ENCODE data around the gene BEAN1.
"Not testable (repeated sequence)": the region's sequence is repeated elsewhere in the genome, so short reads cannot be mapped to it uniquely, and the experiment has no call there.

DNA sequence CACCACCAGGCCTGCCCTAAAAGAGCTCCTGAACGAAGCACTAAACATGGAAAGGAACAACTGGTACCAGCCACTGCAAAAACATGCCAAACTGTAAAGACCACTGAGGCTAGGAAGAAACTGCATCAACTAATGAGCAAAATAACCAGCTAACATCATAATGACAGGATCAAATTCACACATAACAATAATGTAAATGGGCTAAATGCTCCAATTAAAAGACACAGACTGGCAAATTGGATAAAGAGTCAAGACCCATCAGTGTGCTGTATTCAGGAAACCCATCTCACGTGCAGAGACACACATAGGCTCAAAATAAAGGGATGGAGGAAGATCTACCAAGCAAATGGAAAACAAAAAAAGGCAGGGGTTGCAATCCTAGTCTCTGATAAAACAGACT is 70.8 kb downstream of the BEAN1 start:
- TF ChIP-seq, protein P1, sequence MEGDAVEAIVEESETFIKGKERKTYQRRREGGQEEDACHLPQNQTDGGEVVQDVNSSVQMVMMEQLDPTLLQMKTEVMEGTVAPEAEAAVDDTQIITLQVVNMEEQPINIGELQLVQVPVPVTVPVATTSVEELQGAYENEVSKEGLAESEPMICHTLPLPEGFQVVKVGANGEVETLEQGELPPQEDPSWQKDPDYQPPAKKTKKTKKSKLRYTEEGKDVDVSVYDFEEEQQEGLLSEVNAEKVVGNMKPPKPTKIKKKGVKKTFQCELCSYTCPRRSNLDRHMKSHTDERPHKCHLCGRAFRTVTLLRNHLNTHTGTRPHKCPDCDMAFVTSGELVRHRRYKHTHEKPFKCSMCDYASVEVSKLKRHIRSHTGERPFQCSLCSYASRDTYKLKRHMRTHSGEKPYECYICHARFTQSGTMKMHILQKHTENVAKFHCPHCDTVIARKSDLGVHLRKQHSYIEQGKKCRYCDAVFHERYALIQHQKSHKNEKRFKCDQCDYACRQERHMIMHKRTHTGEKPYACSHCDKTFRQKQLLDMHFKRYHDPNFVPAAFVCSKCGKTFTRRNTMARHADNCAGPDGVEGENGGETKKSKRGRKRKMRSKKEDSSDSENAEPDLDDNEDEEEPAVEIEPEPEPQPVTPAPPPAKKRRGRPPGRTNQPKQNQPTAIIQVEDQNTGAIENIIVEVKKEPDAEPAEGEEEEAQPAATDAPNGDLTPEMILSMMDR (IDR thresholded peaks at IDR 0.05) = not testable (repeated sequence)
- not testable (repeated sequence) for TF ChIP-seq EP300 (IDR thresholded peaks at IDR 0.05; ENCODE audit: borderline replicate concordance in 1 of 2, low read depth in 1 of 2, low read length in 1 of 2); CHD2 (IDR thresholded peaks at IDR 0.05; ENCODE audit: low read length, partially characterized antibody)

All from SK-N-SH (cell line).